Epithelial cell of esophagus (primary cell): ENCODE results near the gene TDRKH.

ENCODE experiments used
- DNase-seq: peaks from one replicate; pipeline ENCODE4 v3.0.0; 2010; ENCODE audit warnings: low read depth
- H3K4me3 ChIP-seq: 2 replicates; pipeline ENCODE4 v1.5.1; 2011; ENCODE audit warnings: mild to moderate bottlenecking, low read length, control low read depth
- CTCF ChIP-seq: IDR thresholded peaks from 2 replicates; pipeline ENCODE4 v1.5.1; 2011; ENCODE audit warnings: low read depth, mild to moderate bottlenecking, low read length, control low read depth, inconsistent platforms; ENCODE audit not compliant: insufficient read depth; ENCODE audit errors: missing control alignments

Gene TDRKH

GRCh38 chr1:151816548-151817352 lies 26.4 kb upstream of the TDRKH start:
- H3K4me3 ChIP-seq = no peak overlapping the region
- no peak for TF ChIP-seq CTCF
- DNase-seq = peak; percentile 44

DNA sequence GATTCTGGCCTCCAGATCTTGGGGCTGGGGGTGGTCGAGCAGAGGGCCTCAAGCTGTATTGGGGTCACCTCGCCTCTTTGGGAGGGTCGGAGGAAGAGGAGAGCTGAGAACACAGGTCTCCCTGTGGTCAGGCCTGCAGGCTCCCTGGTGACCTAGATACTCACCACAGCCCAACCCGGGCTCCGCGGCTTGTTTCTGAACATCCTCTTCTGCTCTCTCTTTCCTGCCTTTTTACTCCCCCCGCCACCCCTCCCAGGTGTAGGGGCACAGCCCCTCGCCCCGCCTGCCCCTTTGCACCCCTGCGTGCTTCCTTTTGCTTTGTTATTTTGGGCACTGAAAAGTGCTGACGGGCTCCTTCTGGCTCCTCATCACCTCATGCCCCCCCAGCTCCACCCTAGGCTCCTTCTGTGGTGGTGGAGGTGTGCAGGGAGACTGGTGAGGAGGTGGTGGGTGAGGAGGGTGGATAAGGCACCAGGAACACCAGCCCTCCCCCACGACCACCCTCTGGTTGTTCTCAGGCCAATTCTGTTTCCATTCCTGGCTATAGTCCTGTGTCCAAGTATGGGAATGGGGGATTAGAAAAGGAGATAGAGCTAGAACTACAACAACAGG lies 25.5 kb upstream of the TDRKH start:
- TF ChIP-seq CTCF = no peak
- no peak overlapping the region for H3K4me3 ChIP-seq
- no peak for DNase-seq

DNA sequence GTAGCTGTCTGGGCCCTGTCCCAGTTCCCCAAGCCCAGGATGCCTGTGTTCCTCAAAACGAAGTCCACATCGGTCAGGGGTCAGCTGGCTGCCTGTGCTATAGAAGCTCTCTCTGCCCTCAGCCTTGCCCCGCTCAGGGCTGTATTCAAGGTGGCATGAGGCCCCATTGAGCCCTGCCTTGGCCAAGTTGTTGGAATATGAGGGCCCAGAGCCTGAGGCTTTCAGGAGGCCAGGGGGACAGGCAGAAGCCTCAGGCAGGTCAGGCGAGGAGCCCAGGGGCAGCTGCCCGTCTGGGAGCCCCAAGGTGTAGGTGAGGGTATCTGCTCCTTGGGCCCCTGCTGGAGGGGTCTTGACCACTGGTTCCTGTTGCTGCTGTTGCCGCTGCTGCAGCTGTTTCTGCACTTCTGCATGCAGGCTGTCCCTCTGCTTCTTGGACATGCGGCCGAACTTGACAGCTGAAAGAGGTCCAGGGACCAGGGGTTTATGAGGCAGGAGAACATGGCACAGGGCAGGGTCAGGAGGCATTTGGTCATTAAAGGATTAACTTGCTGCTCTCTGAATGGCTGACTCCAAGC lies 24.8 kb upstream of the TDRKH start:
- no peak for DNase-seq
- no peak for TF ChIP-seq CTCF
- no peak overlapping the region for H3K4me3 ChIP-seq

DNA sequence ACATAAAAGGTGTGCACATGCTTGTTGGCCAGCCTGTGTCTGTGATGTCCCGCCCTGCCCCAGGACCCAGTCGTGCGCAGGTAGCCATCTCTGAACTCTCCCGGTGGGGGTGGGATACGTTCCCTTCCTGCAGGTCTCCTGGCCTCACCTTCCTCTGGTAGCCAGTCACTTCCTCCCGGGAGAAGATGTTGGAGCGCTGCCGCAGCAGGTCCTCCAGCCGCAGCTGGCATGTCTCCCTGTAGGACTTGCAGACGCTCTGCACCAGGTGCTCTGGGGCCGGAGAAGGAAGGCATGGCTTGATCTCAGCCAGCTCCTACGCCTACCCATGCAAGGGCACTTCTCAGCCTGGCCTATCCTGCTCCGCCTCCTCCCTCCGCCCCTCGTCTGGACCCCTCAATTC lies 24.1 kb upstream of the TDRKH start:
- DNase-seq = no peak
- TF ChIP-seq CTCF = no peak
- H3K4me3 ChIP-seq = no peak overlapping the region

DNA sequence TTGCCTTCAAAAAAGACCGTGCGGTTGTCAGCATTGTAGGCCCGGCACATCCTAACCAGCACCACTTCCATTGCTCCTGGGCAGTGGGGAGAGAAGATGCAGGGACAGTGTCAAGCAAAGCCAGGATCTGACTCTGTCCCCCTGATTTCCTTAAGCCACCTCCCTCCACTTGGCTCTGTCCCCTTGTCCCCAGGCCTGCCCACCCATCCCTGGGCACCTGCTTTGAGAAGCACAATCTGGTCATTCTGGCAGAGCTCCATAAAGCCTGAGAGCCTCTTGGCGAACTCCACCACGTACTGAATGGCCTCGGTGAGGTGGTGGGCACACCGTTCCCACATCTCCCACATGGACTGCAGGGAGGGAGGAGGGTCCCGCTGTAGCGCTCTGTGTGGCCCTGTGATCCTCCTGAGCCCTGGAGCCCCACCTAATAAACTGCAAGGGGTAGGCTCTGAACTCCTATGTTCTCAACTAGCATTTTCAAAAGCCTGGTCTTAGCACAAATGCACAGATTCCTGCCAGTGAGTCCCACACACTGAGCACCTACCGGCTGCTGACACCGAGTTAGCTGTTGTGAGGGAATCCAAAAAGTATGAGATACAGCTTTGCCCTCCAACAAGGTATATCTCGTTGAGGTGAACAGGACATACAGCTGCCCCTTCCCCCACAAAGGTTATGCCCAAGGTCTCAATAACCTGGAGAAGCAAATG lies 23.1 kb upstream of the TDRKH start:
- no peak overlapping the region for H3K4me3 ChIP-seq
- no peak for TF ChIP-seq CTCF
- no peak for DNase-seq

GRCh38 chr1:151811181-151811580 lies 20.9 kb upstream of the TDRKH start:
- H3K4me3 ChIP-seq = no peak overlapping the region
- no peak for TF ChIP-seq CTCF
- no peak for DNase-seq
